Parietal lobe (tissue), 2 donors: ENCODE measurements around the gene KCND3. TPM values are rescaled to one million over a fixed set of nuclear protein-coding genes. Genes with fewer than 3 reads are reported as not detected.

Experiments
- small RNA-seq: library from RNA; depleted of rRNA; stranded (forward); fragments of <200 nt; gene quantifications from one replicate; pipeline ENCODE3, GENCODE V24; 2014; ENCODE audit warnings: low replicate concordance
- total RNA-seq: library from RNA; depleted of rRNA; stranded (reverse); fragments of >200 nt; gene quantifications from one replicate; pipeline ENCODE4 v1.2.3, GENCODE V29; 2014

The KCND3 gene
- 17.5 TPM for total RNA-seq

GRCh38 chr1:111989531-111990025 lies at the start of gene KCND3:
KCND3 (minus strand) TSS chr1:111989668.

GRCh38 chr1:111755331-111756123 lies 233.9 kb downstream of the KCND3 start, which contains the start of gene DDX20:
DDX20 (plus strand) TSS chr1:111755901; CDS start chr1:111755925, 24 bp downstream.

GRCh38 chr1:111739194-111739924 lies 250.1 kb downstream of the KCND3 start, which contains the start of gene INKA2:
INKA2 (minus strand) TSS chr1:111739395; CDS start chr1:111739242, 153 bp downstream.

Small RNA genes lying within 50 kb of the gene (small RNA-seq; reads per million reads assigned to genes)
- 0.09 reads per million for gene INKA2

Other genes with a start within 250 kb of the KCND3 start
- gene DDX20, start 233.8 kb downstream of the KCND3 start, total RNA-seq, result 23.8 TPM